IMR-90 (cell line): ENCODE measurements around the gene HORMAD2.

Experiments
- CTCF ChIP-seq: conservative IDR thresholded peaks from 2 replicates; pipeline ENCODE4 v1.5.1; 2012; ENCODE audit warnings: mild to moderate bottlenecking, low read depth, low read length, improper control_type of control experiment
- MAZ ChIP-seq: IDR thresholded peaks from 2 replicates; pipeline ENCODE4 v1.6.1; 2012; ENCODE audit warnings: low read depth, mild to moderate bottlenecking, low read length, improper control_type of control experiment, moderate library complexity, borderline replicate concordance
- POLR2A ChIP-seq: IDR thresholded peaks from 2 replicates; pipeline ENCODE4 v1.6.1; 2012; ENCODE audit warnings: mild to moderate bottlenecking, low read depth, low read length
- SMC3 ChIP-seq: fragments of 150-350 bp; IDR thresholded peaks from 2 replicates; pipeline ENCODE4 v1.6.1; 2016; ENCODE audit warnings: low read depth, mild to moderate bottlenecking, antibody characterized with exemption, low read length, moderate library complexity

- TF ChIP-seq CTCF (no peak), SMC3 (no peak), POLR2A (no peak), MAZ (no peak)
Observed at GRCh38 chr22:30118291-30118690, 38.0 kb downstream of the HORMAD2 start.
